Measurements from ENCODE around the gene WSCD2. TPM values are rescaled to one million over a fixed set of nuclear protein-coding genes. Genes with fewer than 3 reads are reported as not detected.

The WSCD2 gene
- total RNA-seq, 1 donor from 2014 or later: 0.04 TPM

DNA sequence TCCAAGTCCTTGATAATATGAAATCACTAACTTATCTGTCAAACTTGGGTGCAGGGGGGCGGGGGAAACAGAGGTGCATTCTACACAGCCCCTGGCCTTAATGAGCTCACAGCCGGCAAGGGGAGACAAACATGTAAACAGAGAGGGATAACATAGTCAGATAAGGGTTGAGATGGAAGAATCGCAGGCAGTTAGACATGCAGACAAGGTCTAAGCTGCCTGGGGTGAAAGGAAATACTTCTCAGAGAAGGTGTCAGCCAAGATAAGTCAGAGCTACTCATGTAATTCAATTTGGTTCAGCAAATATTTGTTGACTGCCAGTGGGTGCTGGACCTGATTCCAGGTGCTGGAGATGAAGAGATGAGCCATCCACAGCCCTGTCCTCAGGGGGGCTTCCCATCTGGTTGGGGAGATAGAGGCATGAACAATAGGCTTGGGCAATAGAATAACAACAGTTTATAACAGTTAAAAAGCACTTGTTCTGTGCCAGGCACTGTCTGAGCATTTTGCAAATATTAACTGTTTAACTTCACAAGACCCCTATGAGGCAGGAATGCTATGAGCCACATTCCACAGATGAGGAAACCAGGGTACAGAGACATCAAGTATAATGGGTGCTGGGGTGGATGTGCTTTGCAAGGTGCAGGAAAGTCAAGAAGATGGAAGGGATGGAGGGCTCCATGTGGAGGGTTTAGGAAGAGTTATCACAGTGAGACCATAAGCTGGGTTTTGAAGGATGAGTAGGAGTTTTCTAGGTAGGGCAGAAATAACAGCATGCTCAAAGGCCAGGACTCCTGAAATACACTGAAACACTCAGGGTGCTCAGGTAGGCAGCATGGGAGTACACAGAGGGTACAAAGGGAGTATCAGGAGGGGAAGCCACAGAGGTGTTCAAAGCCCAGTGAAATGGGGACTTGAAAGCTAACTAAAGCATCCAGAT is 79.0 kb downstream of the WSCD2 start:
- H3K27me3 ChIP-seq (ENCODE audit: control insufficient read depth, insufficient read depth, low read length): no peaks in the 10 kb centered on the region
- no peak for TF ChIP-seq CTCF (IDR thresholded peaks at IDR 0.05; ENCODE audit: insufficient read depth, low read length, poor library complexity, severe bottlenecking)
- H3K36me3 ChIP-seq (ENCODE audit: control insufficient read depth, insufficient read depth, low read length): no peaks in the 10 kb centered on the region
- no peak for DNase-seq (ENCODE audit: low read depth)
- H3K4me3 ChIP-seq (ENCODE audit: low read depth, low read length): no peak overlapping the region

DNA sequence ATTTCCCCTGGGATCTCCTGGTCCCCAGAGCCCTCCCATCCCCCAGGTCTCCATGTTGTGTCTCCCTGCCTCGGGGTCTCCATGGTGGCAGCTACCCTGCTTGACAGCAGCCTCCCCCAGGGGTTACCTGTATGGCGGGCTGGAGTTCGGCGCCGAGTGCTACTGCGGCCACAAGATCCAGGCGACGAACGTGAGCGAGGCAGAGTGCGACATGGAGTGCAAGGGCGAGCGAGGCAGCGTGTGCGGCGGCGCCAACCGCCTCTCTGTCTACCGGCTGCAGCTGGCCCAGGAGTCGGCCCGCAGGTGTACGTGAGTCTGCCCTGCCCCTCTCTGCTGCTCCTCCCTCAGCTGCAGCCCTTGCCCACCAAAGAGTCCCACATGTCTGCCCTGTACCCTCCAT is 80.9 kb downstream of the WSCD2 start:
- DNase-seq (ENCODE audit: low read depth): no peak
- no peaks in the 10 kb centered on the region for H3K36me3 ChIP-seq (ENCODE audit: control insufficient read depth, insufficient read depth, low read length)
- TF ChIP-seq CTCF (IDR thresholded peaks at IDR 0.05; ENCODE audit: insufficient read depth, low read length, poor library complexity, severe bottlenecking): no peak
- no peak overlapping the region for H3K4me3 ChIP-seq (ENCODE audit: low read depth, low read length)
- H3K27me3 ChIP-seq (ENCODE audit: control insufficient read depth, insufficient read depth, low read length): no peaks in the 10 kb centered on the region

- DNase-seq (ENCODE audit: low read depth): no peak
- H3K27me3 ChIP-seq (ENCODE audit: control insufficient read depth, insufficient read depth, low read length): no peaks in the 10 kb centered on the region
- H3K4me3 ChIP-seq (ENCODE audit: low read depth, low read length): no peak overlapping the region
- no peak for TF ChIP-seq CTCF (IDR thresholded peaks at IDR 0.05; ENCODE audit: insufficient read depth, low read length, poor library complexity, severe bottlenecking)
- H3K36me3 ChIP-seq (ENCODE audit: control insufficient read depth, insufficient read depth, low read length): no peaks in the 10 kb centered on the region
Observed at GRCh38 chr12:108211157-108211556, 82.1 kb downstream of the WSCD2 start.

GRCh38 chr12:108213871-108214445 is 84.9 kb downstream of the WSCD2 start:
- Histone ChIP-seq H3K4me3 (ENCODE audit: low read depth, low read length) (no peak overlapping the region), H3K27me3 (ENCODE audit: control insufficient read depth, insufficient read depth, low read length) (no peaks in the 10 kb centered on the region), H3K36me3 (ENCODE audit: control insufficient read depth, insufficient read depth, low read length) (no peaks in the 10 kb centered on the region)
- DNase-seq (ENCODE audit: low read depth): no peak
- no peak for TF ChIP-seq CTCF (IDR thresholded peaks at IDR 0.05; ENCODE audit: insufficient read depth, low read length, poor library complexity, severe bottlenecking)

- H3K36me3 ChIP-seq (ENCODE audit: control insufficient read depth, insufficient read depth, low read length): no peaks in the 10 kb centered on the region
- TF ChIP-seq CTCF (IDR thresholded peaks at IDR 0.05; ENCODE audit: insufficient read depth, low read length, poor library complexity, severe bottlenecking): no peak
- H3K27me3 ChIP-seq (ENCODE audit: control insufficient read depth, insufficient read depth, low read length): no peaks in the 10 kb centered on the region
- DNase-seq (ENCODE audit: low read depth): no peak
- H3K4me3 ChIP-seq (ENCODE audit: low read depth, low read length): no peak overlapping the region
Observed at GRCh38 chr12:108214486-108214885, 85.4 kb downstream of the WSCD2 start.
